Measurements from ENCODE around the gene ANKRD53. TPM values are rescaled to one million over a fixed set of nuclear protein-coding genes. Genes with fewer than 3 reads are reported as not detected.

The ANKRD53 gene
- total and polyA plus RNA-seq, 2 donors (not counting 3 experiments of a cell fraction or from before 2014, with no cell fraction given): 1.3 to 1.4 TPM

GRCh38 chr2:70936165-70936978, 42.1 kb upstream of the ANKRD53 start:
- CTCF ChIA-PET: interaction anchor here (0.6 to 4.8 kb wide), 4 partner anchors 12 to 43 kb away, joined by 3 to 29 read pairs (median 4); no protein-coding TSS in a partner anchor
- H4K20me1 ChIP-seq (replicated peaks; ENCODE audit: control insufficient read depth, extremely low read depth, insufficient read depth, low read length): no peaks in the 10 kb centered on the region
- H3K4me1 ChIP-seq (ENCODE audit: control insufficient read depth, extremely low read depth, insufficient read depth, low read length): no peaks in the 10 kb centered on the region
- no peak overlapping the region for H2AFZ ChIP-seq (ENCODE audit: low read depth, low read length)
- no peaks in the 10 kb centered on the region for H3K79me2 ChIP-seq (ENCODE audit: control insufficient read depth, insufficient read depth, low read length)
- no peak overlapping the region for H3K27ac ChIP-seq (ENCODE audit: insufficient read depth, low read depth, low read length)
- no TSS peak for BruUV-seq (replicated peaks)
- peaks cover 0 to 11% of the 10 kb centered on the region in 2 experiments for H3K27me3 ChIP-seq (ENCODE audit: control insufficient read depth in 2 of 2, insufficient read depth in 2 of 2, low read length in 2 of 2)
- POLR2A ChIA-PET: interaction anchor here (0.5 kb wide), 1 partner anchor 14 kb away, joined by 3 read pairs; no protein-coding TSS in a partner anchor
- H3K9me1 ChIP-seq (replicated peaks; ENCODE audit: control insufficient read depth, extremely low read depth, insufficient read depth, low read length): no peaks in the 10 kb centered on the region
- dilution Hi-C loops (cut with MboI; ENCODE audit: extremely low pct_ligation_motif_present, low sequenced_read_pairs) (no loop called here), intact Hi-C loops (cut with micrococcal nuclease) (no loop called here)
- DNase-seq (ENCODE audit: low read depth, low spot score) (no peak), FAIRE-seq (no peak)
- no peak overlapping the region for H3K9ac ChIP-seq (replicated peaks; ENCODE audit: extremely low read depth, insufficient read depth, low read length)
- no peak overlapping the region for H3K4me2 ChIP-seq (ENCODE audit: insufficient read depth, low read length)
- H3K9me3 ChIP-seq (replicated peaks; ENCODE audit: control insufficient read depth, insufficient read depth, low read length): no peaks in the 10 kb centered on the region
- no peaks in the 10 kb centered on the region for H3K36me3 ChIP-seq (ENCODE audit: control insufficient read depth in 2 of 2, extremely low read depth in 1 of 2, insufficient read depth in 2 of 2, low read length in 2 of 2)
- no peak overlapping the region for H3K4me3 ChIP-seq (replicated peaks in 1 of 3; ENCODE audit: insufficient read depth in 1 of 3, low read depth in 1 of 3, low read length in 3 of 3)
- TF ChIP-seq CTCF (IDR thresholded peaks at IDR 0.05; ENCODE audit: extremely low read depth in 1 of 2, insufficient read depth in 1 of 2, low read depth in 1 of 2, low read length in 2 of 2): no peak
- no peak for TF ChIP-seq MAX (IDR thresholded peaks at IDR 0.05; ENCODE audit: insufficient read depth, insufficient read length)
- no peak for TF ChIP-seq EZH2 (IDR thresholded peaks at IDR 0.05; ENCODE audit: borderline replicate concordance, low read depth, low read length, severe bottlenecking)
- no peak for TF ChIP-seq POLR2AphosphoS5 (IDR thresholded peaks at IDR 0.05; ENCODE audit: insufficient read depth, low read depth, low read length)
- TF ChIP-seq JUN (IDR thresholded peaks at IDR 0.05; ENCODE audit: borderline replicate concordance, insufficient read depth, insufficient read length, low read depth): no peak
- TF ChIP-seq POLR2A (IDR thresholded peaks at IDR 0.05; ENCODE audit: low read depth, low read length): no peak
- no peak for TF ChIP-seq MYC (IDR thresholded peaks at IDR 0.05; ENCODE audit: low read depth, low read length)
- no peak for TF ChIP-seq GATA2 (IDR thresholded peaks at IDR 0.05; ENCODE audit: insufficient read depth, insufficient read length, low read depth, low read length)
- no peak for TF ChIP-seq FOS (IDR thresholded peaks at IDR 0.05; ENCODE audit: borderline replicate concordance, insufficient read depth, low read length)

All from endothelial cell of umbilical vein (primary cell).